HepG2 (cell line): ENCODE measurements around the gene KLF11. TPM values are rescaled to one million over a fixed set of nuclear protein-coding genes. Genes with fewer than 3 reads are reported as not detected.

Source experiments
- ATF1 ChIP-seq: IDR thresholded peaks from 2 replicates; pipeline ENCODE4 v1.6.1; 2016; ENCODE audit warnings: mild to moderate bottlenecking, control low read depth
- DMAP1 ChIP-seq: IDR thresholded peaks from 2 replicates; pipeline ENCODE4 v1.6.1; 2016
- DNMT1 ChIP-seq: sonication (generic); formaldehyde crosslinking; IDR thresholded peaks from 2 replicates; pipeline ENCODE4 v1.5.1; 2020; ENCODE audit warnings: mild to moderate bottlenecking, missing genetic modification reagents
- HDAC6 ChIP-seq: fragments of 200-600 bp; sonication (generic); IDR thresholded peaks from 2 replicates; pipeline ENCODE4 v1.7.0; 2017; ENCODE audit warnings: mild to moderate bottlenecking, antibody characterized with exemption, low read length, low read depth
- IKZF5 ChIP-seq: IDR thresholded peaks from 2 replicates; pipeline ENCODE4 v1.6.1; 2018; ENCODE audit warnings: missing genetic modification reagents, mild to moderate bottlenecking, missing compliant biosample characterization
- KLF9 ChIP-seq: IDR thresholded peaks from 2 replicates; pipeline ENCODE4 v1.6.1; 2016; ENCODE audit warnings: low read depth
- PAWR ChIP-seq: sonication (generic); formaldehyde crosslinking; IDR thresholded peaks from 2 replicates; pipeline ENCODE4 v1.4.0; 2020; ENCODE audit warnings: missing genetic modification reagents, mild to moderate bottlenecking, borderline replicate concordance
- PBX3 ChIP-seq: sonication (generic); formaldehyde crosslinking; IDR thresholded peaks from 2 replicates; pipeline ENCODE4 v1.8.1; 2023; ENCODE audit warnings: missing genetic modification reagents, inconsistent platforms, borderline replicate concordance
- RNF219 ChIP-seq: sonication (generic); formaldehyde crosslinking; IDR thresholded peaks from 2 replicates; pipeline ENCODE4 v1.5.0; 2020; ENCODE audit warnings: mild to moderate bottlenecking, missing genetic modification reagents
- SMYD3 ChIP-seq: sonication (generic); formaldehyde crosslinking; IDR thresholded peaks from 2 replicates; pipeline ENCODE4 v1.8.1; 2023; ENCODE audit warnings: mild to moderate bottlenecking, missing genetic modification reagents
- STAG1 ChIP-seq: sonication (generic); formaldehyde crosslinking; IDR thresholded peaks from 2 replicates; pipeline ENCODE4 v1.4.0; 2020; ENCODE audit warnings: missing genetic modification reagents
- TAF15 ChIP-seq: fragments of 200-400 bp; formaldehyde crosslinking; IDR thresholded peaks from one replicate; pipeline ENCODE4 v1.6.1; 2018; ENCODE audit warnings: mild to moderate bottlenecking, low read depth, low read length; ENCODE audit not compliant: poor library complexity, severe bottlenecking
- USF2 ChIP-seq, 2 experiments: sonication (generic) in 1 of 2; formaldehyde crosslinking in 1 of 2; IDR thresholded peaks; 2 replicates each; pipeline versions ENCODE4 v1.5.1 to v1.6.1; 2011 to 2020; ENCODE audit warnings: borderline replicate concordance in 1 of 2, low read depth in 1 of 2, low read length in 1 of 2, mild to moderate bottlenecking in 1 of 2, missing genetic modification reagents in 1 of 2, moderate library complexity in 1 of 2
- ZBTB49 ChIP-seq: sonication (generic); formaldehyde crosslinking; IDR thresholded peaks from 2 replicates; pipeline ENCODE4 v1.4.0; 2020; ENCODE audit warnings: missing genetic modification reagents, borderline replicate concordance
- ZNF317 ChIP-seq: sonication (generic); formaldehyde crosslinking; IDR thresholded peaks from 2 replicates; pipeline ENCODE4 v1.5.0; 2020; ENCODE audit warnings: mild to moderate bottlenecking, missing genetic modification reagents
- ZNF496 ChIP-seq: sonication (generic); formaldehyde crosslinking; IDR thresholded peaks from 2 replicates; pipeline ENCODE4 v1.8.1; 2023; ENCODE audit warnings: mild to moderate bottlenecking, moderate library complexity, missing genetic modification reagents; ENCODE audit not compliant: insufficient replicate concordance
- ZNF605 ChIP-seq: sonication (generic); formaldehyde crosslinking; IDR thresholded peaks from 2 replicates; pipeline ENCODE4 v1.8.0; 2022; ENCODE audit warnings: mild to moderate bottlenecking, missing genetic modification reagents
- polyA plus RNA-seq, 8 experiments: library from polyadenylated mRNA; depleted of rRNA in 3 of 8; stranded (reverse) in 7 of 8; unstranded in 1 of 8; fragments of >200 nt; fragmentation: Illumina TruSeq in 4 of 8; extraction: Trizol in 4 of 8; gene quantifications; 2 replicates each; pipeline versions ENCODE4 v1.2.1 to v1.2.3, GENCODE V29; 2011 to 2016; ENCODE audit warnings: low read depth in 4 of 8, missing spikeins in 1 of 8, mixed read lengths in 1 of 8; ENCODE audit not compliant: insufficient read depth in 1 of 8
- total RNA-seq, 5 experiments: library from RNA; depleted of rRNA; stranded (reverse); fragments of >200 nt; fragmentation: Illumina TruSeq; extraction: Trizol; gene quantifications; 2 replicates each; pipeline ENCODE4 v1.2.3, GENCODE V29; 2016; ENCODE audit warnings: low read depth in 1 of 5

The KLF11 gene
- total and polyA plus RNA-seq, 2 of the 13 experiments (the other 11 are each of a cell fraction or from before 2014, with no cell fraction given), result 2.5 to 11.8 TPM

- TF ChIP-seq PBX3 (CRISPR knock-in tag) (no peak), TAF15 (no peak), ZBTB49 (CRISPR knock-in tag) (no peak), USF2 (IDR thresholded peaks at IDR 0.05; ENCODE audit: low read depth, low read length) (0 out of 2 replicates have a peak, but pooled peaks have one; percentile 6), USF2 (CRISPR knock-in tag; IDR thresholded peaks at IDR 0.05; ENCODE audit: borderline replicate concordance) (no peak), ATF1 (CRISPR knock-in tag) (no peak), RNF219 (CRISPR knock-in tag) (no peak), ZNF317 (CRISPR knock-in tag) (no peak), DNMT1 (CRISPR knock-in tag) (no peak), PAWR (CRISPR knock-in tag) (no peak), SMYD3 (no peak), KLF9 (CRISPR knock-in tag) (no peak), ZNF605 (0 out of 2 replicates have a peak, but pooled peaks have one; percentile 44), STAG1 (no peak), ZNF496 (no peak), DMAP1 (CRISPR knock-in tag) (no peak), IKZF5 (CRISPR knock-in tag) (no peak), HDAC6 (no peak)
These were observed 2.4 kb downstream of the KLF11 start (continued) for GRCh38 chr2:10045561-10046355.
